OCI-LY3 (cell line): ENCODE results near the gene SLC9A2.

Experiments used
- H2AFZ ChIP-seq: fragments of 200-600, 300-600 bp; shearing (Covaris generic); 2 replicates; pipeline ENCODE4 v1.6.0; 2014; ENCODE audit warnings: antibody characterized with exemption, low read depth, low read length
- H3K27ac ChIP-seq: fragments of 200-600, 300-600 bp; sonication (generic); 2 replicates; pipeline ENCODE4 v1.5.1; 2014; ENCODE audit warnings: mild to moderate bottlenecking, low read length, moderate library complexity, mixed read lengths
- H3K27me3 ChIP-seq: fragments of 200-600, 300-600 bp; sonication (generic); 2 replicates; pipeline ENCODE4 v1.6.1; 2014; ENCODE audit warnings: low read depth, low read length, mixed read lengths
- H3K36me3 ChIP-seq: fragments of 200-600, 300-600 bp; sonication (generic); replicated peaks from 2 replicates; pipeline ENCODE3; 2014; ENCODE audit warnings: low read depth, low read length, mixed read lengths
- H3K4me1 ChIP-seq: fragments of 300-600, 200-600 bp; sonication (generic); 2 replicates; pipeline ENCODE4 v1.6.1; 2014; ENCODE audit warnings: low read length, mixed read lengths
- H3K4me2 ChIP-seq: fragments of 200-600, 300-600 bp; sonication (generic); 2 replicates; pipeline ENCODE4 v1.6.1; 2014; ENCODE audit warnings: low read length, mixed read lengths
- H3K4me3 ChIP-seq: fragments of 300-600, 200-600 bp; sonication (generic); 2 replicates; pipeline ENCODE4 v1.5.1; 2014; ENCODE audit warnings: antibody characterized with exemption, mild to moderate bottlenecking, low read length, moderate library complexity
- H3K79me2 ChIP-seq: fragments of 300-600, 200-600 bp; shearing (Covaris generic); 2 replicates; pipeline ENCODE4 v1.6.1; 2014; ENCODE audit warnings: mild to moderate bottlenecking, low read length, mixed read lengths
- H3K9ac ChIP-seq: fragments of 300-600, 200-600 bp; shearing (Covaris generic); 2 replicates; pipeline ENCODE4 v1.6.0; 2014; ENCODE audit warnings: mild to moderate bottlenecking, low read length, moderate library complexity
- H3K9me3 ChIP-seq: fragments of 200-600, 300-600 bp; shearing (Covaris generic); 2 replicates; pipeline ENCODE4 v1.6.1; 2014; ENCODE audit warnings: low read length, mixed read lengths; ENCODE audit not compliant: insufficient read depth
- H4K20me1 ChIP-seq: fragments of 200-600, 300-600 bp; sonication (generic); 2 replicates; pipeline ENCODE4 v1.6.1; 2016; ENCODE audit warnings: low read length, mixed read lengths; ENCODE audit not compliant: insufficient read depth
- CTCF ChIP-seq: fragments of 200-600, 300-600 bp; sonication (generic); IDR thresholded peaks from 2 replicates; pipeline ENCODE4 v1.5.1; 2014; ENCODE audit warnings: antibody characterized with exemption, low read length, low read depth
- EZH2phosphoT487 ChIP-seq: fragments of 200-600 bp; shearing (Covaris generic); IDR thresholded peaks from 2 replicates; pipeline ENCODE4 v1.6.1; 2018; ENCODE audit warnings: antibody characterized with exemption, mixed run types, low read depth

SLC9A2 gene

DNA sequence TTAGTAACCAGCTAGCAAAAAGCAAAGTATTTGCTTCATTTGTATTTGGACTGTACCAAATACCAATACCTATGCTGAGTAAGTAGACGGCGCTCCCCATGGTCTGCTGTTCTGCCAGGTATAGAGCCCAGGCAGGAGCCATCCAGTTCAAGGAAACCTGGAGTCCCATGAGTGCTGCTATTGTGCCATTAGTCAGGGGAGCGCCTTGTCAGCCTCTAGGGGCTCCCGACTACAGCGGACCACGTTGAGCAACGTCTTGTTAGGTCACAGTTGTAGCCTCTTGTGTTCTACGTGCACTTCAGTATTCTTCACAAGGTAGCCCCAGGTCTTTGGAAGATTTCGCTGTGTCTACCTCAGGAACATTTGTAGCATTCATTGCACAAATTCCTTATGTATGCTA lies 21.6 kb upstream of the SLC9A2 start:
- no peaks in the 10 kb centered on the region for H3K4me1 ChIP-seq
- no peak overlapping the region for H3K9ac ChIP-seq
- H3K27me3 ChIP-seq = no peaks in the 10 kb centered on the region
- no peaks in the 10 kb centered on the region for H3K36me3 ChIP-seq
- TF ChIP-seq CTCF (no peak), EZH2phosphoT487 (no peak)
- no peak overlapping the region for H2AFZ ChIP-seq
- no peaks in the 10 kb centered on the region for H4K20me1 ChIP-seq
- H3K4me2 ChIP-seq = no peak overlapping the region
- no peaks in the 10 kb centered on the region for H3K9me3 ChIP-seq
- H3K4me3 ChIP-seq = no peak overlapping the region
- H3K79me2 ChIP-seq = no peaks in the 10 kb centered on the region
- no peak overlapping the region for H3K27ac ChIP-seq

DNA sequence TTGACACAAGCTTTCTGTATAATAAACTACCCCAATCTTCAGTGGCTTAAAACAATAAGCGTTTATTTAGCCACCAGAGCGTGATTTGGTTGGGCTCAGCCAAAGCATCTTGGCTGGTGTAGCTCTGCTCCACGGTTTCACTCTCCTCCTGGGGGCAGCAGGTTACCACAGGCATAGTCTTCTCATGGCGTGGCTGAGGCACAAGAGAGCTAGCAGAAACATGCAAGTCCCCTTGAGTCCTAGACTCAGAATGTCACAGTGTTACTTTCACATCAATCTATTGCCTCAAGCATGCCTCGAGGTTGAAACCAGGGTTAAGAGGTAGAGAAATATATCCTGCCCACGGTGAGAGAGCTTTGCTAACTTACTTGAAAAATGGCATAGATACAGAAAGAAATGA lies 19.9 kb upstream of the SLC9A2 start:
- H3K27me3 ChIP-seq = no peaks in the 10 kb centered on the region
- no peaks in the 10 kb centered on the region for H3K79me2 ChIP-seq
- no peaks in the 10 kb centered on the region for H3K9me3 ChIP-seq
- H3K27ac ChIP-seq = no peak overlapping the region
- no peaks in the 10 kb centered on the region for H4K20me1 ChIP-seq
- no peaks in the 10 kb centered on the region for H3K36me3 ChIP-seq
- no peak overlapping the region for H3K4me3 ChIP-seq
- H3K4me2 ChIP-seq = no peak overlapping the region
- H3K4me1 ChIP-seq = no peaks in the 10 kb centered on the region
- H3K9ac ChIP-seq = no peak overlapping the region
- no peak overlapping the region for H2AFZ ChIP-seq
- TF ChIP-seq CTCF = peak; percentile 12; the same call in 1 of the 2 replicates
- TF ChIP-seq EZH2phosphoT487 = no peak

GRCh38 chr2:102601730-102602129 lies 17.6 kb upstream of the SLC9A2 start:
- Histone ChIP-seq H3K9ac (no peak overlapping the region), H3K79me2 (no peaks in the 10 kb centered on the region), H3K27ac (no peak overlapping the region), H3K4me1 (no peaks in the 10 kb centered on the region), H2AFZ (no peak overlapping the region), H3K4me2 (no peak overlapping the region), H3K27me3 (no peaks in the 10 kb centered on the region), H3K36me3 (no peaks in the 10 kb centered on the region), H4K20me1 (no peaks in the 10 kb centered on the region), H3K9me3 (no peaks in the 10 kb centered on the region), H3K4me3 (no peak overlapping the region)
- TF ChIP-seq CTCF (no peak), EZH2phosphoT487 (no peak)

- TF ChIP-seq CTCF (no peak), EZH2phosphoT487 (no peak)
- H3K36me3 ChIP-seq = no peaks in the 10 kb centered on the region
- H3K27ac ChIP-seq = no peak overlapping the region
- H3K4me1 ChIP-seq = no peaks in the 10 kb centered on the region
- H3K27me3 ChIP-seq = no peaks in the 10 kb centered on the region
- H2AFZ ChIP-seq = no peak overlapping the region
- H3K4me3 ChIP-seq = no peak overlapping the region
- H4K20me1 ChIP-seq = no peaks in the 10 kb centered on the region
- no peak overlapping the region for H3K4me2 ChIP-seq
- no peaks in the 10 kb centered on the region for H3K9me3 ChIP-seq
- H3K9ac ChIP-seq = no peak overlapping the region
- H3K79me2 ChIP-seq = no peaks in the 10 kb centered on the region
Observed at GRCh38 chr2:102603904-102604303, 15.4 kb upstream of the SLC9A2 start.
